Activated naive CD4-positive, alpha-beta T cell treated with Interleukin-2 at 50 U/mL for 16 hours (primary cell): ENCODE data around the gene SUSD3.
"Not testable (repeated sequence)": the region's sequence is repeated elsewhere in the genome, so short reads cannot be mapped to it uniquely, and the experiment has no call there.

ENCODE experiments used
- DNase-seq: peaks from one replicate; pipeline ENCODE4 v3.0.0-alpha.2; 2020

The SUSD3 gene

GRCh38 chr9:93094658-93095204 lies 36.2 kb downstream of the SUSD3 start:
- DNase-seq = no peak

GRCh38 chr9:93095205-93096130 lies 37.0 kb downstream of the SUSD3 start:
- DNase-seq = peak; percentile 100

DNA sequence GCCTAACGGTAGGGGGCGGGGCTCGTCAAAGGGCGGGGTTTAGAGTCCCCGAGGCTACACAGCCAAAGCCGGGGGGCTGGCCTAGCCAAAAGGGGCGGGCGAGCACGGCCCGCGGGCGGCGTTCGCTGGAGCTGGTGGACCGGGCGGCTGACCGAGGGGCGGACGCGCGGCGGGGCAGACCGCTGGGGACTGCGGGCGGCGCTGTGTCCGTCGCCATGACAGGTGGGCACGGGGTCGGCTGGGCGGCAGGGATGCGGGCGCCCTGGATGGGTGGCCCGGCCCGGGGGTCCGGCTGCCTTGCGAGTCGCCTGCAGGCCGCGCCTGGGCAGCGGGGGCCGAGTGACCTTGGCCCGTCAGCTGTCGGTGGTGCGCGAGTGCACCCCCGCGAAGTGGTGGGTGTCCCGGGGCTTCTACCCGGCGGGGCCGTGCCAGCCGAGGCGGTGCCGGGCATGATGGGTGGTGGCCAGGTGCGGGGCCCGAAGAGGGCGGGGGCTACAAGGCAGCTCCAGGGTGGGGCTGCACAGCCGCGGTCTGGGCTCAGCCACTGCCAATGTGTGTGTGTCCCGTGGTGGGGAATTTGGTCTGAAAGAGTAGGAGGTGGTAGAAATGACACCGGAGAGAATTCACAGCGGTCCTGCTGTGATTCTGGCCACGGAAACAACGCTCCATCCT lies 37.8 kb downstream of the SUSD3 start, which contains the start of gene CARD19:
CARD19 (plus strand) TSS at position 87 of the 672 bp plus-strand sequence; CDS start at position 216, 129 bp downstream.
- peak; percentile 60 for DNase-seq

DNA sequence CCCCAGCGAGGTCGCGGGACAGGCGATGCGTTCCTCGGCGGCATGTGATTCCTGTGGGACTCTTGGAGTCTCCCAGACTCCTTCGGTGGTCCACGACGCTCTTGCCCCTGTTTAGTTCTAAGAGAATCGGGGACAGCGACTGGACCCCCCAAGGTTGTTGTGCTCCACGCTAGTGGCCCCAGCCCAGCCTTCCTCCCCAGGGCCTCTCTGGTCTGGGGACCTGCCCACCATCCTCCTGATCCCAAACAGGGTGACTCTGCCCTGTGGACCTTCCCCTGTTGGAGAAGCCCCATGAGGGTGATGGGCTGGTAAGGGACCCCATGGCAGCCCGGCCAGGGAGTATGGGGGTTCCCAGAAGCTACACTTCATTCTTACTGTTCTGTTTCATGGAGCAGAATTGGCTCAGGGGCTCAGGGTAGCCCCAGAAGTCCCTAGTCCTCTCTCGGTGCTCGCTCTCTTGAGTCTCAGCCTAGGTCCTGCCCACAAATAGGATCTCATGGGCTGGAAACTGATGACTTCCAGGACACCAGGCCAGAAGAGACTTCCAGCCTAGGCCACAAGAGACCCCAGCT lies 38.4 kb downstream of the SUSD3 start:
- DNase-seq = no peak

GRCh38 chr9:93097511-93098201 lies 39.2 kb downstream of the SUSD3 start:
- DNase-seq = no peak

DNA sequence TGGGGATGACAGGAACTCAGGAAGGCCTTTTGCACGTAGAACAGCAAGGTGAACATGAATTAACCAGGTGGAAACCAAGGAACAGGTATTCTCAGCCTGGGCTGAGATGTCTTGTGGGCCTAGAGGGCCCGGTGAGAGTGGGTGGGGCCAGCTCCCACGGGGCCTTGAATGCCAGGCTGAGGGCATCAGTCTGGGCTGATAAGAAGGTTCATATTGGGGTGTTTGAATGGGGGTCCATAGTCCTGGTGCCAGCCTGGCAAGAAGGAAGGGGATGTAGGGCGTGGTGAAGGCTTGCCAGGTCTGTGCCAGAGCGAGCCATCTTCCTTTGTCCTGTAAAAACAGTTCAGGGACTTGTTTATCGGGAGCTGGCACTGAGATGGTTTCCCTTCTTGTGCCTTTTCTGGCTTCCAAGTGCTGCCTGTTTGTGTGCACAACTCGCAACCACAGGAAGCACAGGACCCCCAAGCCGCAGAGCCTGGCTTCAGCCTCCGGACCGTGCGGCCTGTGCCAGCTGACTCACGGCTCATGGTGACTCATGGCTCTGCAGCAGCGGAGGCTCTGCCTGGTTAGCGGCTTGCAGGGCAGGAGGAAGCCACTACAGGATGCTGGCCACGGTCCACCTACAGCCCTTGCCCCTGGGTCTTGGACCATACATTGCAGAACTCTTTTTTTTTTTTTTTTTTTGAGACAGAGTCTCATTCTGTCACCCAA lies 39.9 kb downstream of the SUSD3 start:
- peak; percentile 70 for DNase-seq

- no peak for DNase-seq
Observed at GRCh38 chr9:93099551-93100275, 41.2 kb downstream of the SUSD3 start.

DNA sequence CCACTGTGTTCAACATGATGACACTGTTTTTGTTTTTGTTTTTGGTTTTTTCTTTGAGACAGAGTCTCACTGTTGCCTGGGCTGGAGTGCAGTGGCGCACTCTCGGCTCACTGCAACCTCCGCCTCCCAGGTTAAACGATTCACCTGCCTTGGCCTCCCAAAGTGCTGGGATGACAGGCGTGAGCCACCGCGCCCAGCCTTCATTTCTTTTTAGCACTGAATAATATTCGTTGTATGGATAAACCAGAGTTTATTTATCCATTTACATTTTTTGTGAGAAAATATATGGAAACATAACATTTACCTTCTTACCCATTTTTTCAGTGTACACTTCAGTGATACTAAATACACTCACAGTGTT lies 41.8 kb downstream of the SUSD3 start:
- no peak for DNase-seq

DNA sequence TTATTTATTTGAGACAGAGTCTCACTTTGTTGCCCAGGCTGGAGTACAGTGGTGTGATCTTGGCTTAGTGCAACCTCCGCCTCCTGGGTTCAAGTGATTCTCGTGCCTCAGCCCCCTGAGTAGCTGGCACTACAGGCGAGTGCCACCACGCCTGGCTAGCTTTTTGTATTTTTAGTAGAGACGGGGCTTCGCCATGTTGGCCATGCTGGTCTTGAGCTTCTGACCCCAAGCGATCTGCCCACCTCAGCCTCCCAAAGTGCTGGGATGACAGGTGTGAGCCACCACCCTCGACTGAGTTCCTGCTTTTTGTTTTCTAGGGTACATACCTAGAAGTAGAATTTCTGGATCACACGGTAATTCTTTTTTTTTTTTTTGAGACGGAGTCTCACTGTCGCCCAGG lies 42.6 kb downstream of the SUSD3 start:
- DNase-seq = not testable (repeated sequence)

DNA sequence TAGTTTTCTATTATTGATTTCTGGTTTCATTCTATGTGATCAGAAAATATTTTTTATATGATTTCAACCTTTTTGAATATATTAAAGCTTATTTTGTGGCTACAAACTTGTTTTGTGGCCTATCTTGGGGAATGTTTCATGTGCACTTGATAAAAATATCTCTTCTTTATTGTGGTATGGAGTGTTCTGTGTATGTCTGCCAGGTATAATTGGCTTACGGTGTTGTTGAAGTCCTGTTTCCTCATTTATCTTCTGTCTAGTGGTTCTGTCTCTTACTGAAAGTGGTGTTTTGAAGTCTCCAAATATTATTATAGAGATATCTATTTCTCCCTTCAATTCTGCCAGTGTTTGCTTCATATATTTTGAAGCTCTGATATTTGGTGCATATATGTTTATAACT lies 47.1 kb downstream of the SUSD3 start:
- DNase-seq = no peak

DNA sequence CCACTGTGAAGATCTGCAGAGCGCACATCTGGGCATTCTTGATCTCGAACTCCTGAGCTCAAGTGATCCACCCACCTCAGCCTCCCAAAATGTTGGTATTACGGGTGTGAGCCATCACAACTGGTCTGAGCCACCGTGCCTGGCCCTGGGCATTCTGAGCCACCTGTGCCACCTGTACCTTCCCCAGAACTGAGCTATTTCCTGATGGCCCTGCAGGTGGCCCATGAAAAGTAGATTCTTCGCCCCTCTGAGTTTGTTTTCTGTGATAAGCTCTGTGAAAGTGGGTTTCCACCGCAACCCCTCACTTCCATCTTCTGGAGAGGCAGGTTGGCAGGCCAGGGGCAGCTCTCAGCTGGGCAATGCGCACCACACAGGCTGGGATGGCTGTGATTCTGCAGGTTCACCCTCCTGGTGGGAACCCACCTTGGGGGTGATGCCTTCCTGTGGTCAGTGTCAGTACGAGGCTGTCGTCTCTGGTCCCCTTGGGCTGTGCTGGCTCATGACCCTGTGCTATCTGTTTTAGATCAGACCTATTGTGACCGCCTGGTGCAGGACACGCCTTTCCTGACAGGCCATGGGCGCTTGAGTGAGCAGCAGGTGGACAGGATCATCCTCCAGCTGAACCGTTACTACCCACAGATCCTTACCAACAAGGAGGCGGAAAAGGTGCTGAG lies 48.8 kb downstream of the SUSD3 start:
- DNase-seq = no peak

DNA sequence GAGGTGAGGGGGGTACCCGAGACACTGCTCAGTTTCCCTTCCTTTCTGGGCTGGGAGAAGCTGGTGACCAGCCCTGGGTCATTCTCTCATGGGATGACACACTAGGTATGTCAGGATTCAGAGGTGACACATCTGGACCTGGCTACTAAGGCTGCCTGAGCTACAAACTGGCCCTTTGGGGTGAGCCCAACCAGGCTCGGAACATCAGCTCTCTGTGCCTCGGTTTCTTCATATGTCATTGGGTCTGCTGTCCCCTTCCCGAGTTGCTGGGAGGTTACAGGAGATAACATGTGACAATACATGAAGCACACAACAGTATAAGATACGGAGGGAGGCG lies 49.3 kb downstream of the SUSD3 start:
- DNase-seq = no peak

- peak; percentile 64 for DNase-seq
Observed at GRCh38 chr9:93108291-93109041, 50.0 kb downstream of the SUSD3 start.

GRCh38 chr9:93110311-93110855 lies 51.9 kb downstream of the SUSD3 start:
- no peak for DNase-seq

- no peak for DNase-seq
Observed at GRCh38 chr9:93111001-93111370, 52.5 kb downstream of the SUSD3 start.

DNA sequence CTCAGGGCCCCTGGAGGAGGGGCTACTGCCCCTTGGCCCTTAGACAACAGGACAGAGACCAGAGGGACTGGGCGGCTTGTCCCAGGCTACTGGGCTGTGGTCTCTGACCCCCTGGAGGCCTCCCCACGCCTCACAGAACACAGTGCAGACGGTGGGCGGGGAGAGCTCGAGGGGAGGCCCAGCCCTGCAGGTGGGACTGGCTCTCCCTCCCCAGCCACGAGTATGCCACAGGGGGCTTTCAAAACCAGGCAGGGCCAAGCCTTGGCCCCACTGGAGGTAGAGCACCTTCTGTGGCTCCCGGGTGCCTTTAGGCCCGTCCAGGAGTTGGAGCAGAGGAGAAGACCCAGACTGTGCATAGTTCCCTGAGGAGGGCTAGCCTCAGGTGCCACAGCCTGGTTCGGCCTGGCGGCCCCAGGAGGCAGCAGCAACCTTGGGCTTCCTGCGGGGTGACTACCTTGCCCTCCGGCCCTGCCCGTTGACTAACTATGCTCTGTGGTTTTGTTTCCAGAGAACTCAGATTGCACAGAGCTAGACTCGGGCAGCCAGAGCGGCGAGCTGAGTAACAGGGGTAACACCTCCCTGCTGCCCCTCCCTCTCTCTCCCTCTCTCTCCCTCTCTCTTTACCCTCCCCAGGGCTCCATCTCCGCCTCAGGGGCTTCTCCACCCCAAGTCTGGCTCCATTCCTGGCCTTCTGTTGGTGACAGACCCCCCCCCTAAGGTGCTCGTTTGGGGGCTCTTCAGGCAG lies 53.0 kb downstream of the SUSD3 start:
- DNase-seq = no peak

GRCh38 chr9:93112116-93112863 lies 53.8 kb downstream of the SUSD3 start:
- DNase-seq = no peak

- DNase-seq = no peak
Observed at GRCh38 chr9:93112864-93113389, 54.4 kb downstream of the SUSD3 start.
